GM23338 (cell line): Measurements from ENCODE around the gene YY1AP1. TPM values are rescaled to one million over a fixed set of nuclear protein-coding genes. Genes with fewer than 3 reads are reported as not detected.

Source experiments
- ATAC-seq: fragments of 200-7000 bp; cut with Tn5 transposase; 3 replicates; pipeline ENCODE4 v1.9.1; 2020
- DNase-seq: peaks from one replicate; pipeline ENCODE4 v3.0.0-alpha.2; 2015; ENCODE audit warnings: low spot score
- H2AFZ ChIP-seq: fragments of 200-600 bp; sonication (generic); 2 replicates; pipeline ENCODE4 v1.8.0; 2016; ENCODE audit warnings: antibody characterized with exemption, mild to moderate bottlenecking, moderate library complexity
- H3F3A ChIP-seq: fragments of 200-600 bp; sonication (generic); replicated peaks from 2 replicates; pipeline ENCODE4 v1.8.0; 2017; ENCODE audit warnings: antibody characterized with exemption, mixed run types, low read depth
- H3K27ac ChIP-seq: fragments of 200-600 bp; sonication (generic); 2 replicates; pipeline ENCODE4 v1.6.1; 2016; ENCODE audit warnings: low read depth
- H3K27me3 ChIP-seq: fragments of 200-600 bp; sonication (generic); 2 replicates; pipeline ENCODE4 v1.8.0; 2016; ENCODE audit warnings: mild to moderate bottlenecking, mixed run types, moderate library complexity; ENCODE audit not compliant: insufficient read depth
- H3K36me3 ChIP-seq: fragments of 200-600 bp; sonication (generic); 2 replicates; pipeline ENCODE4 v1.8.0; 2016; ENCODE audit warnings: mild to moderate bottlenecking; ENCODE audit not compliant: insufficient read depth
- H3K4me1 ChIP-seq: fragments of 200-600 bp; sonication (generic); 2 replicates; pipeline ENCODE4 v1.8.0; 2016; ENCODE audit warnings: mild to moderate bottlenecking, moderate library complexity; ENCODE audit not compliant: insufficient read depth
- H3K4me2 ChIP-seq: fragments of 200-600 bp; sonication (generic); 2 replicates; pipeline ENCODE4 v1.7.1; 2017; ENCODE audit warnings: mixed run types
- H3K4me3 ChIP-seq: fragments of 200-600 bp; sonication (generic); 2 replicates; pipeline ENCODE4 v1.6.1; 2016; ENCODE audit warnings: mixed run types
- H3K79me2 ChIP-seq: fragments of 200-600 bp; sonication (generic); replicated peaks from 2 replicates; pipeline ENCODE4 v1.8.0; 2017; ENCODE audit warnings: mild to moderate bottlenecking; ENCODE audit not compliant: insufficient read depth
- H3K9me2 ChIP-seq: fragments of 200-600 bp; sonication (generic); 2 replicates; pipeline ENCODE4 v1.8.0; 2017; ENCODE audit not compliant: insufficient read depth
- H4K20me1 ChIP-seq: fragments of 200-600 bp; sonication (generic); replicated peaks from 2 replicates; pipeline ENCODE4 v1.8.0; 2017; ENCODE audit warnings: mild to moderate bottlenecking; ENCODE audit not compliant: insufficient read depth
- H3K27ac Mint-ChIP-seq: 2 replicates; pipeline ENCODE4 v1.8.0; 2020; ENCODE audit warnings: inconsistent platforms, mild to moderate bottlenecking, moderate library complexity, mixed read lengths
- H3K27me3 Mint-ChIP-seq: 3 replicates; pipeline ENCODE4 v1.8.0; 2022; ENCODE audit warnings: low read depth, mild to moderate bottlenecking, moderate library complexity, mixed read lengths, inconsistent platforms; ENCODE audit not compliant: insufficient read depth, poor library complexity
- H3K36me3 Mint-ChIP-seq: 3 replicates; pipeline ENCODE4 v1.8.0; 2021; ENCODE audit warnings: low read depth, mild to moderate bottlenecking, inconsistent platforms, moderate library complexity, mixed read lengths
- H3K4me1 Mint-ChIP-seq: 3 replicates; pipeline ENCODE4 v1.8.0; 2020; ENCODE audit warnings: mild to moderate bottlenecking, inconsistent platforms, mixed read lengths
- H3K4me3 Mint-ChIP-seq: 3 replicates; pipeline ENCODE4 v1.8.0; 2021; ENCODE audit warnings: moderate library complexity, mild to moderate bottlenecking, inconsistent platforms, mixed read lengths
- H3K9me3 Mint-ChIP-seq: 3 replicates; pipeline ENCODE4 v1.8.0; 2020; ENCODE audit warnings: moderate library complexity, mild to moderate bottlenecking, inconsistent platforms, mixed read lengths
- CTCF ChIP-seq, 2 experiments: fragments of 200-600 bp in 1 of 2; sonication (generic) in 1 of 2; conservative IDR thresholded peaks; 2 replicates each; pipeline versions ENCODE4 v1.5.1 to v1.6.1; 2016 to 2017; ENCODE audit warnings: antibody characterized with exemption in 2 of 2, low read depth in 2 of 2, mild to moderate bottlenecking in 2 of 2, moderate library complexity in 1 of 2
- EZH2 ChIP-seq: fragments of 200-600 bp; sonication (generic); IDR thresholded peaks from one replicate; pipeline ENCODE4 v1.8.0; 2017; ENCODE audit warnings: antibody characterized with exemption, mild to moderate bottlenecking, low read depth; ENCODE audit not compliant: unreplicated experiment
- EZH2phosphoT487 ChIP-seq: fragments of 200-600 bp; sonication (generic); IDR thresholded peaks from one replicate; pipeline ENCODE4 v1.8.1; 2018; ENCODE audit warnings: antibody characterized with exemption; ENCODE audit not compliant: unreplicated experiment
- NANOG ChIP-seq: IDR thresholded peaks from 2 replicates; pipeline ENCODE4 v1.6.1; 2016; ENCODE audit warnings: antibody characterized with exemption, borderline replicate concordance
- STAT1 ChIP-seq: IDR thresholded peaks from one replicate; pipeline ENCODE4 v1.6.1; 2016; ENCODE audit warnings: antibody characterized with exemption; ENCODE audit not compliant: unreplicated experiment
- ZNF114 ChIP-seq: fragments of 250-450 bp; sonication (Bioruptor Pico); IDR thresholded peaks from 2 replicates; pipeline ENCODE4 v1.5.0; 2020; ENCODE audit warnings: mild to moderate bottlenecking, moderate library complexity
- ZNF331 ChIP-seq: fragments of 250-450 bp; sonication (Bioruptor Pico); IDR thresholded peaks from 2 replicates; pipeline ENCODE4 v1.5.0; 2020; ENCODE audit warnings: low read depth, mild to moderate bottlenecking, moderate library complexity
- polyA plus RNA-seq: library from polyadenylated mRNA; unstranded; fragments of >200 nt; fragmentation: Nextera tagmentation; extraction: Ambion mirVana; gene quantifications from 2 replicates; pipeline ENCODE4 v1.2.1, GENCODE V29; 2016
- total RNA-seq: library from RNA; depleted of rRNA; stranded (reverse); fragments of >200 nt; shearing (Covaris generic); gene quantifications from 2 replicates; pipeline ENCODE4 v1.2.3, GENCODE V29; 2014
- TF ChIP-seq, protein P1 (sequence below): IDR thresholded peaks from one replicate; pipeline ENCODE4 v1.6.1; 2018; ENCODE audit warnings: antibody characterized with exemption; ENCODE audit not compliant: unreplicated experiment

Gene YY1AP1
- total and polyA plus RNA-seq, 2 experiments from 2014 or later: 21.2 to 66.5 TPM

GRCh38 chr1:155651861-155652661 is 36.5 kb downstream of the YY1AP1 start (continued):
- TF ChIP-seq, protein P1, sequence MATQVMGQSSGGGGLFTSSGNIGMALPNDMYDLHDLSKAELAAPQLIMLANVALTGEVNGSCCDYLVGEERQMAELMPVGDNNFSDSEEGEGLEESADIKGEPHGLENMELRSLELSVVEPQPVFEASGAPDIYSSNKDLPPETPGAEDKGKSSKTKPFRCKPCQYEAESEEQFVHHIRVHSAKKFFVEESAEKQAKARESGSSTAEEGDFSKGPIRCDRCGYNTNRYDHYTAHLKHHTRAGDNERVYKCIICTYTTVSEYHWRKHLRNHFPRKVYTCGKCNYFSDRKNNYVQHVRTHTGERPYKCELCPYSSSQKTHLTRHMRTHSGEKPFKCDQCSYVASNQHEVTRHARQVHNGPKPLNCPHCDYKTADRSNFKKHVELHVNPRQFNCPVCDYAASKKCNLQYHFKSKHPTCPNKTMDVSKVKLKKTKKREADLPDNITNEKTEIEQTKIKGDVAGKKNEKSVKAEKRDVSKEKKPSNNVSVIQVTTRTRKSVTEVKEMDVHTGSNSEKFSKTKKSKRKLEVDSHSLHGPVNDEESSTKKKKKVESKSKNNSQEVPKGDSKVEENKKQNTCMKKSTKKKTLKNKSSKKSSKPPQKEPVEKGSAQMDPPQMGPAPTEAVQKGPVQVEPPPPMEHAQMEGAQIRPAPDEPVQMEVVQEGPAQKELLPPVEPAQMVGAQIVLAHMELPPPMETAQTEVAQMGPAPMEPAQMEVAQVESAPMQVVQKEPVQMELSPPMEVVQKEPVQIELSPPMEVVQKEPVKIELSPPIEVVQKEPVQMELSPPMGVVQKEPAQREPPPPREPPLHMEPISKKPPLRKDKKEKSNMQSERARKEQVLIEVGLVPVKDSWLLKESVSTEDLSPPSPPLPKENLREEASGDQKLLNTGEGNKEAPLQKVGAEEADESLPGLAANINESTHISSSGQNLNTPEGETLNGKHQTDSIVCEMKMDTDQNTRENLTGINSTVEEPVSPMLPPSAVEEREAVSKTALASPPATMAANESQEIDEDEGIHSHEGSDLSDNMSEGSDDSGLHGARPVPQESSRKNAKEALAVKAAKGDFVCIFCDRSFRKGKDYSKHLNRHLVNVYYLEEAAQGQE: no peak
- TF ChIP-seq STAT1: no peak
- TF ChIP-seq EZH2phosphoT487: no peak
- no peak for TF ChIP-seq NANOG
- TF ChIP-seq ZNF331 (CRISPR knock-in tag): no peak
- no peak for TF ChIP-seq CTCF (conservative IDR thresholded peaks at IDR 0.05; ENCODE audit: low read depth in 2 of 2)
- TF ChIP-seq EZH2: no peak
- no peak for TF ChIP-seq ZNF114

GRCh38 chr1:155650231-155650757 is 38.3 kb downstream of the YY1AP1 start:
- Histone ChIP-seq H3K4me2 (no peak overlapping the region), H3K27ac (no peak overlapping the region), H3K27me3 (no peaks in the 10 kb centered on the region), H3K9me2 (0 out of 2 replicates have a peak, but pooled peaks cover 4% of the 10 kb centered on the region), H3F3A (0 out of 2 replicates have a peak, but pooled peaks cover 2% of the 10 kb centered on the region), H3K4me3 (no peak overlapping the region), H3K4me1 (no peaks in the 10 kb centered on the region), H3K79me2 (no peaks in the 10 kb centered on the region), H3K36me3 (no peaks in the 10 kb centered on the region), H4K20me1 (no peaks in the 10 kb centered on the region; the same call in 1 of the 2 replicates), H2AFZ (no peak overlapping the region)
- Mint-ChIP-seq H3K4me1 (peaks cover 2% of the 10 kb centered on the region; the same call in 2 of the 3 replicates), H3K9me3 (peaks cover 2% of the 10 kb centered on the region; the same call in 2 of the 3 replicates), H3K36me3 (no peaks in the 10 kb centered on the region; the same call in 2 of the 3 replicates), H3K27me3 (peaks cover 4% of the 10 kb centered on the region), H3K27ac (no peak overlapping the region), H3K4me3 (no peak overlapping the region)
- DNase-seq (no peak), ATAC-seq (no peak)
- no peak for TF ChIP-seq EZH2phosphoT487
- no peak for TF ChIP-seq NANOG
